ENCODE measurements around the gene ATP9A. TPM values are rescaled to one million over a fixed set of nuclear protein-coding genes. Genes with fewer than 3 reads are reported as not detected.

The ATP9A gene
- total and polyA plus RNA-seq, 5 donors from 2014 or later: 0.10 to 0.76 TPM; not detected in 3

DNA sequence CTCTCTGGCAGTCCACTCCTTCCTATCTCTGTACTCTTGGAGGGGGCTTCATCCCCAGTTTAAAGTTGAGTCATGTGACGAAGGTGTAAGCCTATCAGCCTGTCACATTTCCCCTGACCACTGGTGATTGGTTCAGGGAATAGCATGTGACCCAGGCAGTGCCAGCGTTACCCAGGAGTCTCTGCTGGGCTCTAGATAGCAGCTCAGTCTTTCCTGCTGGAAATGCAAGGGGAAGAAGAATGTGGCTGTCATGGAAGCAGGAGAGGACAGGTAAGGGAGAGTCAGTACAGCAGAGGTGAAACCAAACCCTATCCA is 190.1 kb downstream of the ATP9A start:
- Mint-ChIP-seq H3K27ac (peak overlapping the region in 1 of 3 donors; percentile 69), H3K36me3 (no peaks in the 10 kb centered on the region), H3K4me1 (no peaks in the 10 kb centered on the region), H3K9me3 (no peaks in the 10 kb centered on the region), H3K27me3 (peaks cover 12% of the 10 kb centered on the region), H3K4me3 (no peak overlapping the region)
- H3K27me3 ChIP-seq (ENCODE audit: control insufficient read depth, insufficient read depth, low read length): no peaks in the 10 kb centered on the region
- H3K27ac ChIP-seq (ENCODE audit: insufficient read depth, low read length, poor library complexity, severe bottlenecking): no peak overlapping the region
- DNase-seq: no peak
- H3K9me3 ChIP-seq (ENCODE audit: control insufficient read depth in 2 of 2, low read length in 2 of 2): no peaks in the 10 kb centered on the region
- no peak overlapping the region for H3K4me3 ChIP-seq (ENCODE audit: low read depth, low read length)
- no peaks in the 10 kb centered on the region for H3K36me3 ChIP-seq (ENCODE audit: control insufficient read depth, insufficient read depth, low read length)
- no peak for ATAC-seq (ENCODE audit: low read depth in 2 of 2)
- no peaks in the 10 kb centered on the region for H3K4me1 ChIP-seq (ENCODE audit: control insufficient read depth, insufficient read depth, low read length, poor library complexity, severe bottlenecking)

DNA sequence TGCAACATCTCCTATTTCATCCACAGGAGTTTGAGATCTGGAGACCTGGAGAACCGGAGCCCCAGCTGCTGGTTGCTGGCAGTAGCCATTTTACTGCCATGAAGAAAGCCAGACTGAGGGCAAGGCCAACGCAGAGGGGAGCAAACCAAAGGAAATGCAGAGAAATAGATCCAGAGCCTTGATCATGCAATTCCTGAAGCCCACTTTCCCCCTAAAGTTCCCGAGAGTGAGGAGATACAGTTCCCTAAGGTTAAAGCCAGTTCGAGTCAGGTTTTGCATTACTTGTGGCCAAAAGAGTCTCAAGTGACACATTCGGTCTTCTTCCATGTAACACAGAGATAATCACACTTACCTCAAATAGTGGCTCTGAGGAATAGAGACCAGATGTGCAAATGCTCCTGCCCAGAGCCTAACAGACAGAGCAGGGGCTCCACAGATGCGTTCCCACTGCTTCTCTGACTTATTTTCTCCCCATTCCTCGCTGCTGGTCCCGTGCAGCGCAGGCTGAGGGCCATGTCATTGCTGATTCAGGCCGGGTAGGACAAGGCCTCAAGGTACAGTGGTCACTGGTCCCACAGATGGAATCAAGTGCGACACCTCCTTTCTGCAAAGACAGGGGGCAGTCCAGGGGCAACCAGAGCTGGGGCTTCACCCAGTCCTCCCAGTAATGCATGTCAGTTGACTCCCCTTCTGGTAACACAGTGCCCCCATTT is 190.6 kb downstream of the ATP9A start:
- Mint-ChIP-seq H3K4me3 (no peak overlapping the region), H3K27ac (no peak overlapping the region)
- ATAC-seq (ENCODE audit: low read depth in 2 of 2): no peak

DNA sequence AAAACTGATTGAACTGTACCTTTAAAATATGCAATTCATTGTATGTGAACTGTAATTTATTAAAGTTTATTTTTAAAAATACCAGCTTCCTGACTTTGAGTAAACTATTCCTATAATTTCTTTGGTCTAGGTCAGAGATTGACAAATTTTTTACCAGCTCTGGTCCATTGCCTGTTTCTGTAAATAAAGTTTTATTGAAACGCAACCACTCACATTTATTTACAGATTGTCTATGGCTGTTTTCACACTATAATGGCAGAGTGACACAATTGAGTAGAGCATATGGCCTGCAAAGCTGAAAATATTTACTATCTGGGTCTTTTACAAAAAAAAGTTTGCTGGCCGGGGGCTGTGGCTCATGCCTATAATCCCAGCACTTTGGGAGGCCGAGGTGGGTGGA is 192.7 kb downstream of the ATP9A start:
- Histone ChIP-seq H3K27me3 (ENCODE audit: control insufficient read depth, insufficient read depth, low read length) (no peaks in the 10 kb centered on the region), H3K36me3 (ENCODE audit: control insufficient read depth, insufficient read depth, low read length) (no peaks in the 10 kb centered on the region), H3K4me3 (ENCODE audit: low read depth, low read length) (no peak overlapping the region), H3K9me3 (ENCODE audit: control insufficient read depth in 2 of 2, low read length in 2 of 2) (no peaks in the 10 kb centered on the region), H3K27ac (ENCODE audit: insufficient read depth, low read length, poor library complexity, severe bottlenecking) (no peak overlapping the region), H3K4me1 (ENCODE audit: control insufficient read depth, insufficient read depth, low read length, poor library complexity, severe bottlenecking) (no peaks in the 10 kb centered on the region)
- Mint-ChIP-seq H3K27ac (no peak overlapping the region), H3K9me3 (peaks cover 0 to 2% (median 0%) of the 10 kb centered on the region in 7 donors), H3K4me3 (no peak overlapping the region), H3K36me3 (no peaks in the 10 kb centered on the region), H3K4me1 (no peaks in the 10 kb centered on the region), H3K27me3 (peaks cover 8% of the 10 kb centered on the region)
- ATAC-seq (ENCODE audit: low read depth in 2 of 2) (no peak), DNase-seq (no peak)

More for the DNA sequence above, 190.6 kb downstream of the ATP9A start:
- Histone ChIP-seq H3K27ac (ENCODE audit: insufficient read depth, low read length, poor library complexity, severe bottlenecking) (no peak overlapping the region), H3K27me3 (ENCODE audit: control insufficient read depth, insufficient read depth, low read length) (no peaks in the 10 kb centered on the region), H3K4me1 (ENCODE audit: control insufficient read depth, insufficient read depth, low read length, poor library complexity, severe bottlenecking) (no peaks in the 10 kb centered on the region), H3K36me3 (ENCODE audit: control insufficient read depth, insufficient read depth, low read length) (no peaks in the 10 kb centered on the region), H3K4me3 (ENCODE audit: low read depth, low read length) (no peak overlapping the region), H3K9me3 (ENCODE audit: control insufficient read depth in 2 of 2, low read length in 2 of 2) (no peaks in the 10 kb centered on the region)
- H3K9me3 Mint-ChIP-seq: no peaks in the 10 kb centered on the region
- no peaks in the 10 kb centered on the region for H3K4me1 Mint-ChIP-seq
- no peaks in the 10 kb centered on the region for H3K36me3 Mint-ChIP-seq
- DNase-seq: no peak
- H3K27me3 Mint-ChIP-seq: peaks cover 12% of the 10 kb centered on the region

DNA sequence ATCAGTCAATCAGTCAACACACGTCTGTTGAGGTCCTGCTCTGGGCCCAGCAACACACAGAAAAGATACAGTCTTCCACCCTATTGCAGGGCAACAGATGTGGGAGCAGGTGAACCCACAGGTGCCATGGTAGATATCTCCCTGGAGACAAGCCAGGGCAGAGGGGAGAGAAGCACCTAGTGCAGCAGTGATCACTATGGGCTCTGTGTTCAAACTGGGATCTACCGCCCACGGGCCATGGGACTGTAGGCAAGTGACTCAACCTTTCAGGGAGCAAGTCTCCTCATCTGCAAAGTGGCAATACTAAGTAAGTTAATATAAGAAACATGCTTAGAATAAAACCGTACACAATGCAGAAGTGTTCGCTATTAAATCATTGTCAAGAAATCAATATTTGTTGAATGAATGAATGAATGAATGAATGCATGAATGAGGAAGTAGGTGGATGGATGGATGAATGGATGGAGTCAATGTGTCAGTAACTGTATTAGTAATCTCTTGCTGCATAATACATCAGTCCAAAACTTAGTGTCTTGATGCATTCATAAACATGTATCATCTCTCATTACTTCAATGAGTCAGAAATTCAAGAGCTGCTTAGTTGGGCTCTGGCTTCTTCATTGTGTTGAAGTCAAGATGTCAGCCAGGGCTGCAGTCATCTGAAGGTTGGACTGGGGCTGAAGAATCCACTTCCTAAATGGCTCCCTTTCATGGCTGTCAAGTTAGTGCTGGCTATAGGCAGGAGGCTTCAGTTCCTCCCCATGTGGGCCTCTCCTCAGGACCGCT is 193.7 kb downstream of the ATP9A start:
- H3K4me1 ChIP-seq (ENCODE audit: control insufficient read depth, insufficient read depth, low read length, poor library complexity, severe bottlenecking): no peaks in the 10 kb centered on the region
- H3K36me3 ChIP-seq (ENCODE audit: control insufficient read depth, insufficient read depth, low read length): no peaks in the 10 kb centered on the region
- peaks cover 0 to 2% (median 0%) of the 10 kb centered on the region in 7 donors for H3K9me3 Mint-ChIP-seq
- ATAC-seq (ENCODE audit: low read depth in 2 of 2) (no peak), DNase-seq (no peak)
- H3K9me3 ChIP-seq (ENCODE audit: control insufficient read depth in 2 of 2, low read length in 2 of 2): no peaks in the 10 kb centered on the region
- H3K27me3 Mint-ChIP-seq: peaks cover 9% of the 10 kb centered on the region
- no peak overlapping the region for H3K27ac Mint-ChIP-seq
- H3K4me3 ChIP-seq (ENCODE audit: low read depth, low read length): no peak overlapping the region
- no peaks in the 10 kb centered on the region for H3K4me1 Mint-ChIP-seq
- no peaks in the 10 kb centered on the region for H3K27me3 ChIP-seq (ENCODE audit: control insufficient read depth, insufficient read depth, low read length)
- no peaks in the 10 kb centered on the region for H3K36me3 Mint-ChIP-seq
- no peak overlapping the region for H3K27ac ChIP-seq (ENCODE audit: insufficient read depth, low read length, poor library complexity, severe bottlenecking)
- no peak overlapping the region for H3K4me3 Mint-ChIP-seq

DNA sequence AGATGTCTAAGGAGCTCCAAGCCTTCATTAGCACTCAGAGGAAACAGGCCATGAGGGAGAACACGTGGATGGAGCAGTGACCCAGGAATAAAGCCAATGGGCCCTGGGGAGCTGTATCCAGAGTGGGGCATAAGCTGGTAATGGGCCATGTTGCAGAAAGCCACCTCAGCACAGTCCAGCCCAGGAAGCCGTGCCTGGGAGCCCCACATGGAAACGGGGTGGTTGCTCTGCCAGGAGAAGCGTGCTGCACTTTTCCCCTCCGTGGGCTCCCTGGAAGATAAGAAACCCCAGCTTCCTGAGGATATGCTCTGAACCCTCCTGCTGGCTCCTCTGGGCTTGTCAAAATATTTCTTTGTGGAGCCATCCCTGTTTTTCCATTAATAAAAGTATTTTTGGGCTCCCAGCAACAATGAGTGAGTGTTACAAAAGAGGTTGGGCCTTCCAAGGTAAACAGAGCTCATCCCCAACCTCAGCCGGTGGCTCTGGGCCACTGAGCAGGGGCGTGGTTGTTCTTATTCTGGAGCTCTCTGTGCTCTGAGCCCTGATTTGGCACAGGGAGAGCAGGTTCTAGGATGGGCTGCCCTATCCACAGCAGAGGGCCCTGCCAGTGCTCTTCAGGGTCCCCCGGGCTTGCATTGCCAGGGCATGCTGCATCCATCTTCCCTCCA is 194.5 kb downstream of the ATP9A start:
- no peaks in the 10 kb centered on the region for H3K36me3 Mint-ChIP-seq
- H3K27ac Mint-ChIP-seq: no peak overlapping the region
- DNase-seq (no peak), ATAC-seq (ENCODE audit: low read depth in 2 of 2) (no peak)
- no peaks in the 10 kb centered on the region for H3K4me1 ChIP-seq (ENCODE audit: control insufficient read depth, insufficient read depth, low read length, poor library complexity, severe bottlenecking)
- no peaks in the 10 kb centered on the region for H3K4me1 Mint-ChIP-seq
- peaks cover 0 to 2% (median 0%) of the 10 kb centered on the region in 7 donors for H3K9me3 Mint-ChIP-seq
- no peaks in the 10 kb centered on the region for H3K27me3 ChIP-seq (ENCODE audit: control insufficient read depth, insufficient read depth, low read length)
- H3K36me3 ChIP-seq (ENCODE audit: control insufficient read depth, insufficient read depth, low read length): no peaks in the 10 kb centered on the region
- H3K9me3 ChIP-seq (ENCODE audit: control insufficient read depth in 2 of 2, low read length in 2 of 2): no peaks in the 10 kb centered on the region
- H3K4me3 Mint-ChIP-seq: no peak overlapping the region
- no peak overlapping the region for H3K27ac ChIP-seq (ENCODE audit: insufficient read depth, low read length, poor library complexity, severe bottlenecking)
- peaks cover 10% of the 10 kb centered on the region for H3K27me3 Mint-ChIP-seq
- no peak overlapping the region for H3K4me3 ChIP-seq (ENCODE audit: low read depth, low read length)

DNA sequence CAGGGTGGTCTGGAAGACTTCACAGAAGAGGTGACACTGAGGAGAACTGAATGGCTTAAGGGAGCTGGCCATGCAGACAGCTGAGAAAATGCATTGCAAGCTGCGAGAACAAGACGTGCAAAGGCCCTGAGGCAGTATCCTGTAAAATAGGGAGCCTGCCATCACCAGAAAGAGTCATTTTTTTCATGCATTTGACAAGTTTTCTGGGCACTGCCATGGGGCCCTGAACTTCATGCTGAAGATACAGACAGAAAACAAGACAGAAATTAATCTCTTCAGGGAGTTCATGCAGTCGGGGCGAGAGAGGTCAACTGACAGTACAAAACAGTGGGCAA is 196.8 kb downstream of the ATP9A start:
- Histone ChIP-seq H3K36me3 (ENCODE audit: control insufficient read depth, insufficient read depth, low read length) (no peaks in the 10 kb centered on the region), H3K27ac (ENCODE audit: insufficient read depth, low read length, poor library complexity, severe bottlenecking) (no peak overlapping the region), H3K4me3 (ENCODE audit: low read depth, low read length) (no peak overlapping the region), H3K27me3 (ENCODE audit: control insufficient read depth, insufficient read depth, low read length) (peaks cover under 1% of the 10 kb centered on the region), H3K4me1 (ENCODE audit: control insufficient read depth, insufficient read depth, low read length, poor library complexity, severe bottlenecking) (no peaks in the 10 kb centered on the region), H3K9me3 (ENCODE audit: control insufficient read depth in 2 of 2, low read length in 2 of 2) (no peaks in the 10 kb centered on the region)
- Mint-ChIP-seq H3K4me1 (no peaks in the 10 kb centered on the region), H3K27me3 (peaks cover 20% of the 10 kb centered on the region), H3K9me3 (peaks cover 0 to 4% (median 0%) of the 10 kb centered on the region in 7 donors), H3K4me3 (no peak overlapping the region), H3K27ac (no peak overlapping the region), H3K36me3 (no peaks in the 10 kb centered on the region)
- ATAC-seq (ENCODE audit: low read depth in 2 of 2) (no peak), DNase-seq (no peak)

DNA sequence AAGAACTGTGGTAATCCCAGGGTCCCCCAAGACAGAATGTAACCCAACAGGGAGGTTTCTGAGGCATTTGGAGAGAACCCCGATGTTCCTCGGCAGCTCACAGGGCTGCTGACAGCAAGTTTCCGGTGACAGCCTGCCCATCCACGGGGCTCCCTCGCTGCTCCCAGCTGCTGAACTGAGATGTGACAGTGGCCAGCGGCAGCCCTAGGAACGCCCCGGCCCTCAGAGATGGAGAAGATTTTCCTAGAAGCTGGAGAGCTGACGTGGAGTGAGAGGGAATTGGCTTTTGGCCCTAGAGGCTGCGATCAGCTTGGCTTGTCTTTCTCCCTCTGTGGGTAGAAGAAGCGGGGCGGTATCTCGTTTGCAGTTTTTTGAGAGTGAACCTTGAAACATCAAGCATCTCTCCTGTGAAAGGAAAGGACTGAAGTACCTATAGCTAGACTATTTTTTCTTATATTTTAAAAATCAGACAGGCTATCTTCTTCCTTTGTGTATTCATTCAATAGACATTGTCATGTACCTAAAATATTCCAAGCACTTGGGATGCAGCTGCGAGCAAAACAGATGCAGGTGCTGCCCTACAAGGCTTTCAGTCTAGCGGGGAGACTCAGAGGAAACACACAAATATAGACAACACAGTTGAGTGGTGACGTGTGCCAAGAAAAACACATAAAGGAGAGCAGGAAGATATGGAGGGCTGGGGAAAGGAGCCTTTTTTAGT is 197.3 kb downstream of the ATP9A start:
- Histone ChIP-seq H3K4me3 (ENCODE audit: low read depth, low read length) (no peak overlapping the region), H3K36me3 (ENCODE audit: control insufficient read depth, insufficient read depth, low read length) (no peaks in the 10 kb centered on the region), H3K9me3 (ENCODE audit: control insufficient read depth in 2 of 2, low read length in 2 of 2) (no peaks in the 10 kb centered on the region), H3K27me3 (ENCODE audit: control insufficient read depth, insufficient read depth, low read length) (peaks cover 2% of the 10 kb centered on the region), H3K27ac (ENCODE audit: insufficient read depth, low read length, poor library complexity, severe bottlenecking) (no peak overlapping the region), H3K4me1 (ENCODE audit: control insufficient read depth, insufficient read depth, low read length, poor library complexity, severe bottlenecking) (no peaks in the 10 kb centered on the region)
- Mint-ChIP-seq H3K27me3 (peaks cover 25% of the 10 kb centered on the region), H3K4me3 (no peak overlapping the region), H3K27ac (no peak overlapping the region), H3K36me3 (no peaks in the 10 kb centered on the region), H3K9me3 (peaks cover 0 to 4% (median 0%) of the 10 kb centered on the region in 7 donors), H3K4me1 (no peaks in the 10 kb centered on the region)
- no peak for ATAC-seq (ENCODE audit: low read depth in 2 of 2)
- DNase-seq: no peak
